GM10847 (cell line): Measurements from ENCODE around the gene CNTNAP2.

Source experiments
- POLR2A ChIP-seq: IDR thresholded peaks from 2 replicates; pipeline ENCODE4 v1.6.1; 2011; ENCODE audit not compliant: insufficient read length; ENCODE audit errors: extremely low read depth

Gene CNTNAP2

GRCh38 chr7:148290538-148290937 lies 2173.9 kb downstream of the CNTNAP2 start:
- TF ChIP-seq POLR2A: no peak

DNA sequence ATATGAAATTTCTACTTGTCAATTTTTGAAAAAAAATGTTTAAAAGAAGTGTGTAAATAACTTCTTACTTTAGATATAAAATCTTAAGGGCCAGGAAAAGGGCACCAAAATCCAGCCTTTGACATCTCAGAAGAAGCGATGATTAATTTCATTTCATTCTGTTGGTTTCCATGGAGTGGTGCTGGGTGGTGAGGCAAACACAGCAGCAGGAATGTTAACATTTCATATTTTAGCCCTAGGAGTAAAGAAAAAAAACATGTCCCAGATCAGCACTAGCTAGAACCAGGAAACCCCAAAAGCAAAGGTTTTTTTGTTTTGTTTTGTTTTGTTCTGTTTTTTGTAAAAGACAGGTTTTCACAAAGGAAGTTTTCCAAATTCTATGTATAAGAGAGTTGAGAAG lies 2175.2 kb downstream of the CNTNAP2 start:
- TF ChIP-seq POLR2A: no peak

DNA sequence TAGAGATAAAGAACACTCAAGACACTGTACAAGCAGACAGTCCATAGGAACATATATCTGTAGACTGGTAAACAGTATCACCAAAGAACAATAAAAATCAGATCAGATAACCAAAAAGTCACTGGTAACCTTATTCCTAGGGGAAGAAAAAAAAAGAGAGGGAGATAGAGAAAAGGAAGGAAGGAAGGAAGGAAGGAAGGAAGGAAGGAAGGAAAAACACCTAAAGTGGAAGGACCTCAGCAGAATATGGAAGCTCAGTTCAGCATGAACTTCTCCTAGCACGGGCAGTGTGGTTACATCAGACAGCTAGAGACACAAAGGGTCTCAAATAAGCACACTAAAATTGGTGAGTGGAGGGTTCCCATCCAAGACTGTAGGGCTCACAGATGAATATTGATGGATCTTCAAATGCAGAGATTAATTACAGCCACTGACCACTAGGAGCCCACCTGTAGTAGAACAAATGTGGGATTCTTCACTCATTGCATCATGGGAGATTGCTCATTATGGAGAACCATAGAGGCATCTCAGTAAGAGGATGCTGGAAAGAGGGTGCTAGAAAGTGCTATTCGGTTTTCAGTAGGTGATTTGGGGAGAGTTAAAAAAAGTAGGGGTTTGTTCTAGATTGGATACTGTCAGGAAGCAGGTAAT lies 2180.5 kb downstream of the CNTNAP2 start:
- no peak for TF ChIP-seq POLR2A

GRCh38 chr7:148299350-148300276 lies 2183.0 kb downstream of the CNTNAP2 start:
- TF ChIP-seq POLR2A: no peak

- TF ChIP-seq POLR2A: no peak
These were observed 2186.9 kb downstream of the CNTNAP2 start for GRCh38 chr7:148303295-148304082.

GRCh38 chr7:148304083-148304335 lies 2187.4 kb downstream of the CNTNAP2 start:
- TF ChIP-seq POLR2A: no peak

DNA sequence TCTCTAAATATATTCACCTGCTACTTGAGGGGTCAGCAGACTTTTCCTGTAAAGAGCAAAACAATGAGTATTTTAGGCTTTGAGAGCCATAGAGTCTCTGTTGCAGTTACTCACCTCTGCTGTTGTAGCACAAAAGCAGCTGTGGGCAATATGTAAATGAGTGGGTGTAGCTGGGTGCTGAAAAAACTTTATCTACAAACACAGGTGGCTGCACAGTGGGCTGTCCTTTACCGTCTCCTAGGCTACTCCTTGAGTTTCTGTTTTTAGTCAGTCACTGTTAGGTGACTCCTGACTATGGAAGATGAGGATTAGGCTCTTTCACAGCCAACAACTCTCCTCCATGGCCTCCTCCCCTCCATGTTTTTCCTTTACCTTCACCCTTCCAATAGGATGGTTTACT lies 2187.9 kb downstream of the CNTNAP2 start:
- no peak for TF ChIP-seq POLR2A

DNA sequence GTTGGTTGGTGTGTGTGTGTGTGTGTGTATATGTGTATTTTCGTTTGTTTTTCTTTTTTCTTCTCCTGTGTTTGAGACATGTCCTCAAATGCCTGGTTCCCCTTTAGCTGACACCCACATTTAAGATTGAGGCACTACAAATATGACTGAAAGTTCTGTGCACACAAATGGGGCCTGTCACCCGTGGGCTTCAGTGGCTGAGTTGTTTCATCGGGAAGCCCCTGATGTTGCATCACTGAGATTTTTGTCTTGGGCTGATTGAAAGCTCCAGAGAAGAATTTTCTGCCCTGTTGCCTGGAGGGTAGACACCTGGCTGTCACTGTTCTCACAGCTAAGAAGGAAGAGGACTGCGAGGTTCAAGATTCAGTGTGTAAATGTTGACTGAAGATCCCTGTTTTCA lies 2190.2 kb downstream of the CNTNAP2 start:
- no peak for TF ChIP-seq POLR2A

GRCh38 chr7:148318102-148318811 lies 2201.7 kb downstream of the CNTNAP2 start:
- no peak for TF ChIP-seq POLR2A

DNA sequence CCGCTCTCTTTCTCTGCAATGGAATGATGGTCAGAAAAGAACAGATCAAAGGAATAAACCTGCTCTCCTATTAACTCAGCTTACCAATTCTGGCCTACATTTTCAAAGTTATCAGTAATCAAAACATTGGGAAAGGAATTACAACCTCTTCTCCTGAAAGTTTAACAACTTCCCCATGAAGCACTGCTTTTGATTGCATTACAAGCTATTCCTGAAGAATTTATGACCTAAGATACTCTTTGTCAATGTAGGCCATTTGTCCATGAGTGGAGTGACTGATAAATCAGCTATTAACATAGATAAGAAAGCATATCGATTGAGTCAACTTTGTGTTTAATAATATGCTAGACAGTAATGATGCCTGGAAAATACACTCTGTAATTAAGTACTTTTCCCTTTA lies 2202.2 kb downstream of the CNTNAP2 start:
- no peak for TF ChIP-seq POLR2A

DNA sequence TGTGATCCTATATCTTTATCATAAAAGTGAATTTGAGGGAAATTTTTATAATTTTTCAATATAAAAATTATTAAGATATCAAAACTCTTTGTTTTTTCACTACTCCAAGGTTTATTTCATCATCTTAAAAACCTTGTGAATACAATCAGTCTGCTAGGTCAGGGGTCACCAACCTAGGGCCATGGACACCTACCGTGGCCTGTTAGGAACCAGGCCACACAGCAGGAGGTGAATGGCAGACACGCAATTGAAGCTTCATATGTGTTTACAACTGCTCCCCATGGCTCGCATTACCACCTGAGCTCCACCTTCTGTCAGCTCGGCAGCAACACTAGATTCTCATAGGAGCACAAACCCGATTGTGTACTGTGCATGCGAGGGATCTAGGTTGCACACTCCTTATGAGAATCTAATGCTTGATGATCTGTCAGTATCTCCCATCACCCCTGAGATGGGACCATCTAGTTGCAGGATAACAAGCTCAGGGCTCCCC lies 2202.8 kb downstream of the CNTNAP2 start:
- TF ChIP-seq POLR2A: no peak

GRCh38 chr7:148325208-148325607 lies 2208.6 kb downstream of the CNTNAP2 start:
- no peak for TF ChIP-seq POLR2A

DNA sequence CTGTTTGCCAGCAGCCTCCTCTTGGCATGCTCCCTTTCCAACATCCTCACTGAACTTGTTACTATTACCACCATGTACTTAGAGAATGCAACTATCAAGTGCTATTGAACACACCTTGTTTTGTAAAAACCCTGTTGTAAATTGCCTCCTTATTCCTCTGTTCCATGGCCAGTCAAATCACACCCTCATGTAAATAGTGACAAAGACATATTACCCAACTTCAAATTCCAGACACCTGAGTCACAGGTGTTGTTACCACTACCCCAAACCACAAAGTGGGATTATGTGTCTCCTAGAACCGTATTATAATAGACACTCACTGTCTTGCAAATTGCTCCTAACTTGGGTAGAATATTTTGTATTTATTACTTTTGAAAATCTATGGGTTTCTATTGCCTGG lies 2210.8 kb downstream of the CNTNAP2 start:
- TF ChIP-seq POLR2A: no peak

DNA sequence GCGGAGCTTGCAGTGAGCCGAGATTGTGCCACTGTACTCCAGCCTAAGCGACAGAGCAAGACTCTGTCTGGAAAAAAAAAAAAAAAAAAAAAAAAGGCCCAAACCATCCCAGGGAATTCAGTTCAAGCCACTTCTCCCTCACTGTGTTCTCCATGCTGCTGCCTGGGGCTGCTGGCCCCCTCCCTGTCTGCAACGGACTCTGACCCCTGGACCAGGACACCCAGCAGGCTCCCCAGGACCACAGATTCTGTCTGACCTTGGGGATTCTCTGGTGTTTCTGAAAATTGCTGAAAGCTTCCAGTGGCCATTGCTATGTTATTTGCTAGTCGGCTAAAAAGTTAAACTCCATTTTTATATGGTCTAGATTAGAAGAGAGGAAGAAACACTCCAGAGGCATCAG lies 2212.3 kb downstream of the CNTNAP2 start:
- no peak for TF ChIP-seq POLR2A
